Endothelial cell of umbilical vein (primary cell): ENCODE results near the gene CDKN1C. TPM values are rescaled to one million over a fixed set of nuclear protein-coding genes. Genes with fewer than 3 reads are reported as not detected.

Source experiments
- BruUV-seq: library from RNA; stranded (reverse); fragments of 400-500 nt; replicated peaks from 2 replicates; lab custom pipeline; 2021; lab: Mats Ljungman, UMichigan
- CTCF ChIA-PET: fragments of 300-600, 350-600 bp; sonication (Branson Sonifier 250); formaldehyde crosslinking; loops from one replicate; lab custom pipeline; 2021; ENCODE audit warnings: antibody characterized with exemption, inconsistent platforms; lab: Charles Lee
- POLR2A ChIA-PET: fragments of 300-600, 350-600 bp; sonication (Branson Sonifier 250); formaldehyde crosslinking; loops from one replicate; lab custom pipeline; 2021; ENCODE audit warnings: antibody characterized with exemption, inconsistent platforms; lab: Charles Lee
- DNase-seq: peaks from one replicate; pipeline ENCODE4 v3.0.0-alpha.2; 2011; ENCODE audit warnings: low read depth, low spot score
- FAIRE-seq: peaks from 2 replicates; lab custom pipeline; 2011; peaks lifted over from hg19 to GRCh38; lab: Jason Lieb, UNC
- H2AFZ ChIP-seq: 2 replicates; pipeline ENCODE4 v1.6.0; 2012; ENCODE audit warnings: low read depth, low read length, control low read depth, inconsistent platforms
- H3K27ac ChIP-seq: 2 replicates; pipeline ENCODE4 v1.5.1; 2011; ENCODE audit warnings: low read depth, mild to moderate bottlenecking, control low read depth, low read length, moderate library complexity; ENCODE audit not compliant: insufficient read depth
- H3K27me3 ChIP-seq, 2 experiments: 2 replicates each; pipeline versions ENCODE4 v1.6.0 to v1.6.1; 2011; ENCODE audit warnings: low read length in 2 of 2, mixed read lengths in 1 of 2; ENCODE audit not compliant: control insufficient read depth in 2 of 2, insufficient read depth in 2 of 2
- H3K36me3 ChIP-seq, 2 experiments: 2 replicates in 1 of 2; 3 replicates in 1 of 2; pipeline ENCODE4 v1.5.1; 2011; ENCODE audit warnings: low read length in 2 of 2, mild to moderate bottlenecking in 1 of 2, moderate library complexity in 1 of 2; ENCODE audit not compliant: control insufficient read depth in 2 of 2, insufficient read depth in 2 of 2; ENCODE audit errors: extremely low read depth in 1 of 2
- H3K4me1 ChIP-seq: 3 replicates; pipeline ENCODE4 v1.5.1; 2011; ENCODE audit warnings: mild to moderate bottlenecking, low read length; ENCODE audit not compliant: control insufficient read depth, insufficient read depth; ENCODE audit errors: extremely low read depth
- H3K4me2 ChIP-seq: 2 replicates; pipeline ENCODE4 v1.6.1; 2011; ENCODE audit warnings: low read length, control low read depth, mixed read lengths; ENCODE audit not compliant: insufficient read depth
- H3K4me3 ChIP-seq, 3 experiments: fragments of 200-600 bp in 1 of 3; sonication (generic), shearing (Covaris generic) in 1 of 3; replicated peaks in 1 of 3; 2 replicates each; pipeline ENCODE4 v1.5.1; 2011 to 2016; ENCODE audit warnings: control low read depth in 3 of 3, low read length in 3 of 3, mild to moderate bottlenecking in 2 of 3, inconsistent platforms in 1 of 3, low read depth in 1 of 3, moderate library complexity in 1 of 3; ENCODE audit not compliant: insufficient read depth in 1 of 3
- H3K79me2 ChIP-seq: 2 replicates; pipeline ENCODE4 v1.6.0; 2012; ENCODE audit warnings: low read length, inconsistent platforms; ENCODE audit not compliant: control insufficient read depth, insufficient read depth
- H3K9ac ChIP-seq: replicated peaks from 2 replicates; pipeline ENCODE3; 2011; ENCODE audit warnings: low read length, control low read depth; ENCODE audit not compliant: insufficient read depth; ENCODE audit errors: extremely low read depth
- H3K9me1 ChIP-seq: replicated peaks from 3 replicates; pipeline ENCODE4 v1.6.0; 2011; ENCODE audit warnings: mild to moderate bottlenecking, low read length; ENCODE audit not compliant: control insufficient read depth, insufficient read depth; ENCODE audit errors: extremely low read depth
- H3K9me3 ChIP-seq: replicated peaks from 2 replicates; pipeline ENCODE4 v1.5.1; 2012; ENCODE audit warnings: low read length, inconsistent platforms; ENCODE audit not compliant: control insufficient read depth, insufficient read depth
- H4K20me1 ChIP-seq: replicated peaks from 2 replicates; pipeline ENCODE3; 2011; ENCODE audit warnings: mild to moderate bottlenecking, low read length; ENCODE audit not compliant: control insufficient read depth, insufficient read depth; ENCODE audit errors: extremely low read depth
- EZH2 ChIP-seq: IDR thresholded peaks from 2 replicates; pipeline ENCODE4 v1.6.1; 2012; ENCODE audit warnings: borderline replicate concordance, low read depth, mild to moderate bottlenecking, moderate library complexity, low read length, inconsistent platforms; ENCODE audit not compliant: severe bottlenecking
- FOS ChIP-seq: IDR thresholded peaks from 2 replicates; pipeline ENCODE4 v1.6.1; 2011; ENCODE audit warnings: mild to moderate bottlenecking, low read length, moderate library complexity, borderline replicate concordance; ENCODE audit not compliant: insufficient read depth
- GATA2 ChIP-seq: IDR thresholded peaks from 2 replicates; pipeline ENCODE4 v1.7.0; 2011; ENCODE audit warnings: low read depth, mild to moderate bottlenecking, moderate library complexity, mixed read lengths, low read length; ENCODE audit not compliant: insufficient read length, insufficient read depth
- JUN ChIP-seq: IDR thresholded peaks from 2 replicates; pipeline ENCODE4 v1.6.1; 2011; ENCODE audit warnings: borderline replicate concordance, low read depth; ENCODE audit not compliant: insufficient read length, insufficient read depth
- MYC ChIP-seq: IDR thresholded peaks from one replicate; pipeline ENCODE4 v1.6.1; 2011; ENCODE audit warnings: mild to moderate bottlenecking, low read depth, low read length
- POLR2A ChIP-seq: IDR thresholded peaks from 2 replicates; pipeline ENCODE4 v1.6.1; 2012; ENCODE audit warnings: low read depth, mild to moderate bottlenecking, control low read depth, low read length
- POLR2AphosphoS5 ChIP-seq: IDR thresholded peaks from 2 replicates; pipeline ENCODE4 v1.6.1; 2012; ENCODE audit warnings: low read depth, mild to moderate bottlenecking, control low read depth, low read length, moderate library complexity; ENCODE audit not compliant: insufficient read depth
- dilution Hi-C: fragments of 300-500 bp; cut with MboI; formaldehyde crosslinking; loops from one replicate; pipeline ENCODE4 v1.15.0; 2019; ENCODE audit warnings: low sequenced_read_pairs; ENCODE audit not compliant: extremely low pct_ligation_motif_present
- intact Hi-C: fragments of 100-400 bp; cut with micrococcal nuclease; formaldehyde crosslinking; loops from one replicate; pipeline ENCODE4 v1.10.0; 2022
- polyA plus RNA-seq, 4 experiments: library from polyadenylated mRNA; depleted of rRNA in 3 of 4; stranded (reverse) in 3 of 4; unstranded in 1 of 4; fragments of >200 nt; gene quantifications; 2 replicates each; pipeline versions ENCODE4 v1.2.1 to v1.2.3, GENCODE V29; 2011 to 2012; ENCODE audit warnings: missing spikeins in 1 of 4
- total RNA-seq: library from RNA; stranded (reverse); gene quantifications from 2 replicates; pipeline ENCODE4 v1.2.3, GENCODE V29; 2021
- TF ChIP-seq, protein P1 (sequence below): IDR thresholded peaks from 2 replicates; pipeline ENCODE4 v1.6.1; 2011; ENCODE audit not compliant: insufficient read depth, insufficient read length
- TF ChIP-seq, protein P2 (sequence below), 2 donors: IDR thresholded peaks; 1 replicate in 1 of 2; 2 replicates in 1 of 2; pipeline ENCODE4 v1.5.1; 2011; ENCODE audit warnings: low read length in 2 of 2, mild to moderate bottlenecking in 2 of 2, moderate library complexity in 2 of 2, control low read depth in 1 of 2, inconsistent platforms in 1 of 2, low read depth in 1 of 2; ENCODE audit not compliant: insufficient read depth in 1 of 2; ENCODE audit errors: extremely low read depth in 1 of 2

The CDKN1C gene
- total and polyA plus RNA-seq, 2 donors (not counting 3 experiments of a cell fraction or from before 2014, with no cell fraction given), result 4.1 to 9.0 TPM

DNA sequence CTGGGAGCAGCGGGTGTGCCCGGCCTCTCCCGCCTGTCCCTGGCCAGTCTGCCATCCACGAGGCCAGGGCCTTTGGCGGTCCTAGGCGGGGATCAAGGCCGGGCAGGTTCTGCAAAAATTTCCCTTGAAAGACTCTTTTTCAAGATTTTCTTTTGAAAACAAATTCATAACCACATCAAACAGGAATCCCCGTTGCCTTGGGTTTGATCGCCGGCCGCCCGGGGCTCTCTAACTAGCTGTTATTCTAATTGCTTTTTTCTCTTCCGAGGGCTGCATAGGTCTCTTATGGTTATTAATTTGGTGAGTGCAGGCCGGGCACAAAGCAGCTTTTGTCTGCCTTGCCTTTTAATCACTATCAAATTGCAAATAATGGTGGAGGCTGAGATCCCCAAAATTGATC, 42.0 kb downstream of the CDKN1C start:
- intact Hi-C loops (no loop called here), dilution Hi-C loops (no loop called here)
- no peaks in the 10 kb centered on the region for H3K27me3 ChIP-seq
- H3K79me2 ChIP-seq, result no peaks in the 10 kb centered on the region
- FAIRE-seq (no peak), DNase-seq (no peak)
- H3K9ac ChIP-seq, result no peak overlapping the region
- H3K4me1 ChIP-seq, result no peaks in the 10 kb centered on the region
- POLR2A ChIA-PET, result no interaction called here
- H3K9me1 ChIP-seq, result no peaks in the 10 kb centered on the region
- no peak overlapping the region for H3K4me3 ChIP-seq
- H2AFZ ChIP-seq, result no peak overlapping the region
- no peaks in the 10 kb centered on the region for H3K36me3 ChIP-seq
- no peak overlapping the region for H3K4me2 ChIP-seq
- BruUV-seq, result no TSS peak
- H3K27ac ChIP-seq, result no peak overlapping the region
- no peaks in the 10 kb centered on the region for H3K9me3 ChIP-seq
- CTCF ChIA-PET, result no interaction called here
- H4K20me1 ChIP-seq, result no peaks in the 10 kb centered on the region
- no peak for TF ChIP-seq FOS
- TF ChIP-seq POLR2A, result no peak
- TF ChIP-seq JUN, result no peak
- no peak for TF ChIP-seq MYC
- no peak for TF ChIP-seq GATA2
- TF ChIP-seq POLR2AphosphoS5, result no peak
- no peak for TF ChIP-seq EZH2
- TF ChIP-seq, protein P1, sequence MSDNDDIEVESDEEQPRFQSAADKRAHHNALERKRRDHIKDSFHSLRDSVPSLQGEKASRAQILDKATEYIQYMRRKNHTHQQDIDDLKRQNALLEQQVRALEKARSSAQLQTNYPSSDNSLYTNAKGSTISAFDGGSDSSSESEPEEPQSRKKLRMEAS, result no peak
- TF ChIP-seq, protein P2, sequence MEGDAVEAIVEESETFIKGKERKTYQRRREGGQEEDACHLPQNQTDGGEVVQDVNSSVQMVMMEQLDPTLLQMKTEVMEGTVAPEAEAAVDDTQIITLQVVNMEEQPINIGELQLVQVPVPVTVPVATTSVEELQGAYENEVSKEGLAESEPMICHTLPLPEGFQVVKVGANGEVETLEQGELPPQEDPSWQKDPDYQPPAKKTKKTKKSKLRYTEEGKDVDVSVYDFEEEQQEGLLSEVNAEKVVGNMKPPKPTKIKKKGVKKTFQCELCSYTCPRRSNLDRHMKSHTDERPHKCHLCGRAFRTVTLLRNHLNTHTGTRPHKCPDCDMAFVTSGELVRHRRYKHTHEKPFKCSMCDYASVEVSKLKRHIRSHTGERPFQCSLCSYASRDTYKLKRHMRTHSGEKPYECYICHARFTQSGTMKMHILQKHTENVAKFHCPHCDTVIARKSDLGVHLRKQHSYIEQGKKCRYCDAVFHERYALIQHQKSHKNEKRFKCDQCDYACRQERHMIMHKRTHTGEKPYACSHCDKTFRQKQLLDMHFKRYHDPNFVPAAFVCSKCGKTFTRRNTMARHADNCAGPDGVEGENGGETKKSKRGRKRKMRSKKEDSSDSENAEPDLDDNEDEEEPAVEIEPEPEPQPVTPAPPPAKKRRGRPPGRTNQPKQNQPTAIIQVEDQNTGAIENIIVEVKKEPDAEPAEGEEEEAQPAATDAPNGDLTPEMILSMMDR (IDR thresholded peaks at IDR 0.05; ENCODE audit: extremely low read depth in 1 of 2, insufficient read depth in 1 of 2, low read depth in 1 of 2, low read length in 2 of 2), result no peak
